ENCODE results near the gene SPSB1. TPM values are rescaled to one million over a fixed set of nuclear protein-coding genes. Genes with fewer than 3 reads are reported as not detected.

SPSB1 gene
- total and polyA plus RNA-seq, 10 of the 15 experiments (the other 5 are each of a cell fraction or from before 2014, with no cell fraction given): 0.02 to 2.0 (median 0.90) TPM; not detected in 1

DNA sequence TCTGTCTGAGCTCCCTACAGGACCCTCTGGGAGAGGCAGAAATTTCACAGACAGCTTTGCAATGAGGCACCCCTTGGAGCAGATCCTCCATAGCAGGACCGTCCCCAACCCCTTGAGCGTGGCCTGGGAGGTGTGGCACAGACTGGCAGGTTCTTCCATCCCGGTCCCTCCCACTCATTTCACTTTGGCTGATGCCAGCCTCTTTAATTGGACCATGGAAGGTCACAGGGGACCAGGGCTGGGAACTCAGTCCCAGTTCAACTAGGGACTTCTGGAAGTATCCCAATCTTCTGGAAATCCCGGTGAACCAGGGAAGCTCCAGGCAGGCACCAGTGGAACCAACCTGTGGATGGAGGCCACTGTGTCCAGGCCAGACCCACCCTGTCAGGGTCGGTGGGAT lies 83.7 kb downstream of the SPSB1 start:
- Histone ChIP-seq H3K27me3 (replicated peaks in 1 of 2; ENCODE audit: control insufficient read depth in 2 of 2, insufficient read depth in 2 of 2, low read length in 1 of 2) (no peaks in the 10 kb centered on the region; a peak in 1 of 4 replicates), H3K27ac (ENCODE audit: control insufficient read depth, insufficient read depth) (no peak overlapping the region), H3K4me3 (no peak overlapping the region), H3K36me3 (ENCODE audit: control insufficient read depth in 2 of 2, insufficient read depth in 2 of 2, low read length in 1 of 2) (no peaks in the 10 kb centered on the region), H4K20me1 (ENCODE audit: control insufficient read depth, insufficient read depth) (no peaks in the 10 kb centered on the region), H3K9ac (ENCODE audit: control insufficient read depth, insufficient read depth, low read length) (no peak overlapping the region), H3K4me2 (ENCODE audit: control insufficient read depth, insufficient read depth) (no peak overlapping the region), H3K79me2 (ENCODE audit: control insufficient read depth, insufficient read depth, low read length) (no peaks in the 10 kb centered on the region), H2AFZ (ENCODE audit: control insufficient read depth, low read depth, low read length) (no peak overlapping the region), H3K4me1 (ENCODE audit: control insufficient read depth, insufficient read depth, low read length) (no peaks in the 10 kb centered on the region; the same call in 1 of the 2 replicates), H3K9me3 (replicated peaks; ENCODE audit: control insufficient read depth, insufficient read depth, low read length) (no peaks in the 10 kb centered on the region)
- no TSS peak for BruUV-seq (replicated peaks)
- TF ChIP-seq ZNF274 (IDR thresholded peaks at IDR 0.05; ENCODE audit: insufficient read depth, insufficient read length) (no peak), TBL1XR1 (IDR thresholded peaks at IDR 0.05; ENCODE audit: low read depth, low read length) (no peak), RELA (IDR thresholded peaks at IDR 0.05; ENCODE audit: borderline replicate concordance, partially characterized antibody) (no peak), NR2C1 (IDR thresholded peaks at IDR 0.05) (no peak), POU2F2 (IDR thresholded peaks at IDR 0.05; ENCODE audit: borderline replicate concordance, low read depth, low read length) (no peak), SREBF2 (IDR thresholded peaks at IDR 0.05; ENCODE audit: low read length) (no peak)
- TF ChIP-seq, protein P1, sequence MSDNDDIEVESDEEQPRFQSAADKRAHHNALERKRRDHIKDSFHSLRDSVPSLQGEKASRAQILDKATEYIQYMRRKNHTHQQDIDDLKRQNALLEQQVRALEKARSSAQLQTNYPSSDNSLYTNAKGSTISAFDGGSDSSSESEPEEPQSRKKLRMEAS (IDR thresholded peaks at IDR 0.05; ENCODE audit: low read depth, low read length): no peak
- RAD21 ChIA-PET (ENCODE audit: unreplicated experiment): no interaction called here
- SMC1A ChIA-PET (ENCODE audit: uncharacterized antibody, unreplicated experiment): no interaction called here
- in situ Hi-C loops (cut with MboI) (no loop called here), intact Hi-C loops (cut with micrococcal nuclease; ENCODE audit: unreplicated experiment) (no loop called here)
- WGBS (ENCODE audit: insufficient coverage, insufficient replicate concordance, low lambda C conversion rate, missing lambda C conversion rate): 13% methylated on average over 5 of the region's 5 CpGs
- POLR2A ChIA-PET: no interaction called here
- ATAC-seq (no peak), DNase-seq (ENCODE audit: low read depth, low spot score) (no peak), FAIRE-seq (no peak)
- CTCF ChIA-PET: no interaction called here

DNA sequence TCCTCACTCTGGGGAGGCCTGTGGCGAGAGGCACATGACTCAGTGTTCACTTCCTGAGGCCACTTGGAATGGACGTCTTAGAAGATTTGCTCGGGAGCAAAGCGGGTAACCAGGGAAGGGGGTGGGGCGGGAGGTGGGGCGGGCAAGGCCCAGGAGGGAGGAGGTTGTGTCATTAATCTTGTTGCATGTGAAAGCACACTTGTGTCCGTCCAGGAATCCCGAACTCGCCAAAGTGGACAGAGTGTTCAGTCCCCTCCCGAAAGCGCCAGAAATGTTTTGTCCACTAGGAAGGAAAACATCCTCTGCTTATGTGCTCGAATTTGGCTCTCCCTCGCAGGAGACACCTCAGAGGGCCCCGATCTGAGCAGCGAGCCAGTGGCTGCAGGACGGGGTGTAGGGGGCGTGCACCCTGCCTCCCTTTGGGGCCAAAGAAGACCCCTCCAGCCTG lies 84.2 kb downstream of the SPSB1 start:
- ChIA-PET POLR2A (no interaction called here), CTCF (no interaction called here), SMC1A (ENCODE audit: uncharacterized antibody, unreplicated experiment) (no interaction called here), RAD21 (ENCODE audit: unreplicated experiment) (no interaction called here)
- intact Hi-C loops (cut with micrococcal nuclease; ENCODE audit: unreplicated experiment): no loop called here
- no peaks in the 10 kb centered on the region; a peak in 1 of 4 replicates for H3K27me3 ChIP-seq (replicated peaks in 1 of 2; ENCODE audit: control insufficient read depth in 2 of 2, insufficient read depth in 2 of 2, low read length in 1 of 2)
- no peak overlapping the region for H2AFZ ChIP-seq (ENCODE audit: control insufficient read depth, low read depth, low read length)
- no peaks in the 10 kb centered on the region for H4K20me1 ChIP-seq (ENCODE audit: control insufficient read depth, insufficient read depth)
- H3K9me3 ChIP-seq (replicated peaks; ENCODE audit: control insufficient read depth, insufficient read depth, low read length): no peaks in the 10 kb centered on the region
- H3K27ac ChIP-seq (ENCODE audit: control insufficient read depth, insufficient read depth): no peak overlapping the region
- no peak for ATAC-seq
- H3K79me2 ChIP-seq (ENCODE audit: control insufficient read depth, insufficient read depth, low read length): no peaks in the 10 kb centered on the region
- DNase-seq (ENCODE audit: low read depth, low spot score): no peak
- H3K4me3 ChIP-seq: no peak overlapping the region
- in situ Hi-C loops (cut with MboI): no loop called here
- H3K4me2 ChIP-seq (ENCODE audit: control insufficient read depth, insufficient read depth): no peak overlapping the region
- BruUV-seq (replicated peaks): no TSS peak
- no peaks in the 10 kb centered on the region for H3K36me3 ChIP-seq (ENCODE audit: control insufficient read depth in 2 of 2, insufficient read depth in 2 of 2, low read length in 1 of 2)
- no peak overlapping the region for H3K9ac ChIP-seq (ENCODE audit: control insufficient read depth, insufficient read depth, low read length)
- 53% methylated on average over 17 of the region's 17 CpGs for WGBS (ENCODE audit: insufficient coverage, insufficient replicate concordance, low lambda C conversion rate, missing lambda C conversion rate)
- FAIRE-seq: no peak
- no peaks in the 10 kb centered on the region; the same call in 1 of the 2 replicates for H3K4me1 ChIP-seq (ENCODE audit: control insufficient read depth, insufficient read depth, low read length)
- TF ChIP-seq TCF3 (IDR thresholded peaks at IDR 0.05; ENCODE audit: borderline replicate concordance, insufficient read depth, low read depth, low read length): no peak
- no peak for TF ChIP-seq TAF1 (IDR thresholded peaks at IDR 0.05; ENCODE audit: borderline replicate concordance, low read depth, low read length)
- no peak for TF ChIP-seq SRF (IDR thresholded peaks at IDR 0.05; ENCODE audit: low read depth in 2 of 2, low read length in 2 of 2)
- TF ChIP-seq, protein P2, sequence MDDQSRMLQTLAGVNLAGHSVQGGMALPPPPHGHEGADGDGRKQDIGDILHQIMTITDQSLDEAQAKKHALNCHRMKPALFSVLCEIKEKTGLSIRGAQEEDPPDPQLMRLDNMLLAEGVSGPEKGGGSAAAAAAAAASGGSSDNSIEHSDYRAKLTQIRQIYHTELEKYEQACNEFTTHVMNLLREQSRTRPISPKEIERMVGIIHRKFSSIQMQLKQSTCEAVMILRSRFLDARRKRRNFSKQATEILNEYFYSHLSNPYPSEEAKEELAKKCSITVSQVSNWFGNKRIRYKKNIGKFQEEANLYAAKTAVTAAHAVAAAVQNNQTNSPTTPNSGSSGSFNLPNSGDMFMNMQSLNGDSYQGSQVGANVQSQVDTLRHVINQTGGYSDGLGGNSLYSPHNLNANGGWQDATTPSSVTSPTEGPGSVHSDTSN (IDR thresholded peaks at IDR 0.05; ENCODE audit: insufficient replicate concordance, low read depth, low read length): no peak
- TF ChIP-seq NFYB (IDR thresholded peaks at IDR 0.05; ENCODE audit: insufficient read depth, low read depth, low read length): no peak
- TF ChIP-seq ZNF622 (IDR thresholded peaks at IDR 0.05): no peak
- no peak for TF ChIP-seq KLF5 (IDR thresholded peaks at IDR 0.05; ENCODE audit: partially characterized antibody)
- no peak for TF ChIP-seq GABPA (IDR thresholded peaks at IDR 0.05; ENCODE audit: low read depth)
- no peak for TF ChIP-seq FOXK2 (IDR thresholded peaks at IDR 0.05)
- no peak for TF ChIP-seq FOS (IDR thresholded peaks at IDR 0.05; ENCODE audit: borderline replicate concordance, extremely low read depth, insufficient read length)
- TF ChIP-seq CHD2 (IDR thresholded peaks at IDR 0.05; ENCODE audit: borderline replicate concordance, low read depth, low read length): no peak
- no peak for TF ChIP-seq WRNIP1 (IDR thresholded peaks at IDR 0.05; ENCODE audit: borderline replicate concordance, low read depth, low read length)
- TF ChIP-seq EZH2 (IDR thresholded peaks at IDR 0.05; ENCODE audit: borderline replicate concordance, control insufficient read depth, low read depth, low read length): no peak

Measured in GM12878 (cell line).